ENCODE data around the gene CCDC134.

CCDC134 gene

GRCh38 chr22:41842996-41843970 lies 42.8 kb downstream of the CCDC134 start:
- DNase-seq (ENCODE audit: low spot score) = no peak
- no peak for TF ChIP-seq CTCF (IDR thresholded peaks at IDR 0.05)
- Histone ChIP-seq H3K27ac (no peak overlapping the region), H3K4me3 (no peak overlapping the region)

GRCh38 chr22:41844036-41844435 lies 43.6 kb downstream of the CCDC134 start:
- Histone ChIP-seq H3K4me3 (no peak overlapping the region), H3K27ac (no peak overlapping the region)
- no peak for DNase-seq (ENCODE audit: low spot score)
- TF ChIP-seq CTCF (IDR thresholded peaks at IDR 0.05) = no peak

- Histone ChIP-seq H3K4me3 (no peak overlapping the region), H3K27ac (no peak overlapping the region)
- no peak for TF ChIP-seq CTCF (IDR thresholded peaks at IDR 0.05)
- DNase-seq (ENCODE audit: low spot score) = no peak
These were observed 44.0 kb downstream of the CCDC134 start for GRCh38 chr22:41844513-41844912.

- H3K4me3 ChIP-seq = no peak overlapping the region
- DNase-seq (ENCODE audit: low spot score) = no peak
- no peak for TF ChIP-seq CTCF (IDR thresholded peaks at IDR 0.05)
- H3K27ac ChIP-seq = no peak overlapping the region
These were observed 45.1 kb downstream of the CCDC134 start for GRCh38 chr22:41845380-41846267.

GRCh38 chr22:41846268-41846987 lies 45.9 kb downstream of the CCDC134 start:
- no peak overlapping the region for H3K27ac ChIP-seq
- H3K4me3 ChIP-seq = no peak overlapping the region
- TF ChIP-seq CTCF (IDR thresholded peaks at IDR 0.05) = no peak
- DNase-seq (ENCODE audit: low spot score) = no peak

GRCh38 chr22:41847300-41847699 lies 46.8 kb downstream of the CCDC134 start:
- no peak for DNase-seq (ENCODE audit: low spot score)
- TF ChIP-seq CTCF (IDR thresholded peaks at IDR 0.05) = no peak
- H3K4me3 ChIP-seq = no peak overlapping the region
- no peak overlapping the region for H3K27ac ChIP-seq
